ENCODE results near the gene S1PR2.

DNA sequence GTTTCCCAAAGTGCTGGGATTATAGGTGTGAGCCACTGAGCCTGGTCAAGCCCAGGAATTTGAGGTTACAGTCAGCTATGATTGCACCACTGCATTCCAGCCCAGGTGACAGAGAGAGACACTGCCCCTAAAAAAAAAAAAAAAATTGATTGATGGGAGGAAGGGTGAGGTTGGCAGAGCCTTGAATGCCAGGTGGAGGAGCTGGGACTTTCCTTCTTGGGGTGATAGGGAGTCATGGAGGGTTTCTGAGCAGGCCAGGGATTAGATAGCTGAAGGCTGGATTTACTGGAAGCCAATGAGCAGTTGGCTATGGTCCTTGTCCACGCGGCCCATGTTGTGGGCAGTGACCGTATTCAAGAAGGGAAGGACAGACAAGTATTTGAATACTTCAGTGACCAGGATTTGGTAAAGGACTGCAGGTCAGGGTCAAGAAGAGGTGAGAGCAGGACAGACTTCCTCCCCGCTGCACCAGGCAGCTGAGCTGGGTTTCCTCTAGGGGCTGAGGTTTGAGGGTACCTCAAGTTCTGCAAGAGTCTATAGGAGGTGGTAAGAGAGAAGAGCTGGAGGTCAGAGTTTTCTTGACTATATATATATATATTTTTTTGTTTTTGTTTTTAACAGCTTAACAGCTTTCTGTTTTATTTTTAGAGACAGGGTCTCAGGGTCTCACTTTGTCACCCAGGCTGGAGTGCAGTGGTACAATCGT is 48.8 kb upstream of the S1PR2 start:
- TF ChIP-seq POLR2A (IDR thresholded peaks at IDR 0.05): no peak
- TF ChIP-seq, protein P1, sequence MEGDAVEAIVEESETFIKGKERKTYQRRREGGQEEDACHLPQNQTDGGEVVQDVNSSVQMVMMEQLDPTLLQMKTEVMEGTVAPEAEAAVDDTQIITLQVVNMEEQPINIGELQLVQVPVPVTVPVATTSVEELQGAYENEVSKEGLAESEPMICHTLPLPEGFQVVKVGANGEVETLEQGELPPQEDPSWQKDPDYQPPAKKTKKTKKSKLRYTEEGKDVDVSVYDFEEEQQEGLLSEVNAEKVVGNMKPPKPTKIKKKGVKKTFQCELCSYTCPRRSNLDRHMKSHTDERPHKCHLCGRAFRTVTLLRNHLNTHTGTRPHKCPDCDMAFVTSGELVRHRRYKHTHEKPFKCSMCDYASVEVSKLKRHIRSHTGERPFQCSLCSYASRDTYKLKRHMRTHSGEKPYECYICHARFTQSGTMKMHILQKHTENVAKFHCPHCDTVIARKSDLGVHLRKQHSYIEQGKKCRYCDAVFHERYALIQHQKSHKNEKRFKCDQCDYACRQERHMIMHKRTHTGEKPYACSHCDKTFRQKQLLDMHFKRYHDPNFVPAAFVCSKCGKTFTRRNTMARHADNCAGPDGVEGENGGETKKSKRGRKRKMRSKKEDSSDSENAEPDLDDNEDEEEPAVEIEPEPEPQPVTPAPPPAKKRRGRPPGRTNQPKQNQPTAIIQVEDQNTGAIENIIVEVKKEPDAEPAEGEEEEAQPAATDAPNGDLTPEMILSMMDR (IDR thresholded peaks at IDR 0.05): no peak
